Fibroblast of the aortic adventitia (primary cell): ENCODE results near the gene TM4SF18. TPM values are rescaled to one million over a fixed set of nuclear protein-coding genes. Genes with fewer than 3 reads are reported as not detected.
A peak's percentile ranks its signal among the peaks of the same experiment; 100 is the strongest.

Source experiments
- DNase-seq: peaks from one replicate; pipeline ENCODE4 v3.0.0-alpha.2; 2010; ENCODE audit warnings: low read depth
- H3K4me3 ChIP-seq: 2 replicates; pipeline ENCODE4 v1.5.1; 2011; ENCODE audit warnings: low read depth, mild to moderate bottlenecking, control low read depth, low read length, moderate library complexity
- total RNA-seq: library from RNA; depleted of rRNA; stranded (reverse); fragments of >200 nt; gene quantifications from 2 replicates; pipeline ENCODE4 v1.2.3, GENCODE V29; 2012; ENCODE audit warnings: low replicate concordance
- TF ChIP-seq, protein P1 (sequence below): IDR thresholded peaks from 2 replicates; pipeline ENCODE4 v1.5.1; 2011; ENCODE audit warnings: mild to moderate bottlenecking, low read length, control low read depth, inconsistent platforms; ENCODE audit not compliant: insufficient read depth

The TM4SF18 gene
- total RNA-seq, 1 donor: 0.27 TPM

- H3K4me3 ChIP-seq: no peak overlapping the region
- TF ChIP-seq, protein P1, sequence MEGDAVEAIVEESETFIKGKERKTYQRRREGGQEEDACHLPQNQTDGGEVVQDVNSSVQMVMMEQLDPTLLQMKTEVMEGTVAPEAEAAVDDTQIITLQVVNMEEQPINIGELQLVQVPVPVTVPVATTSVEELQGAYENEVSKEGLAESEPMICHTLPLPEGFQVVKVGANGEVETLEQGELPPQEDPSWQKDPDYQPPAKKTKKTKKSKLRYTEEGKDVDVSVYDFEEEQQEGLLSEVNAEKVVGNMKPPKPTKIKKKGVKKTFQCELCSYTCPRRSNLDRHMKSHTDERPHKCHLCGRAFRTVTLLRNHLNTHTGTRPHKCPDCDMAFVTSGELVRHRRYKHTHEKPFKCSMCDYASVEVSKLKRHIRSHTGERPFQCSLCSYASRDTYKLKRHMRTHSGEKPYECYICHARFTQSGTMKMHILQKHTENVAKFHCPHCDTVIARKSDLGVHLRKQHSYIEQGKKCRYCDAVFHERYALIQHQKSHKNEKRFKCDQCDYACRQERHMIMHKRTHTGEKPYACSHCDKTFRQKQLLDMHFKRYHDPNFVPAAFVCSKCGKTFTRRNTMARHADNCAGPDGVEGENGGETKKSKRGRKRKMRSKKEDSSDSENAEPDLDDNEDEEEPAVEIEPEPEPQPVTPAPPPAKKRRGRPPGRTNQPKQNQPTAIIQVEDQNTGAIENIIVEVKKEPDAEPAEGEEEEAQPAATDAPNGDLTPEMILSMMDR: no peak
- peak; percentile 85 for DNase-seq
These were observed 40.0 kb upstream of the TM4SF18 start for GRCh38 chr3:149373235-149374125.

GRCh38 chr3:149371723-149372114 lies 38.3 kb upstream of the TM4SF18 start:
- no peak for DNase-seq
- TF ChIP-seq, protein P1: no peak

GRCh38 chr3:149371001-149371722 lies 37.7 kb upstream of the TM4SF18 start:
- DNase-seq: no peak
- H3K4me3 ChIP-seq: no peak overlapping the region

More at GRCh38 chr3:149371723-149372114, 38.3 kb upstream of the TM4SF18 start:
- H3K4me3 ChIP-seq: no peak overlapping the region

DNA sequence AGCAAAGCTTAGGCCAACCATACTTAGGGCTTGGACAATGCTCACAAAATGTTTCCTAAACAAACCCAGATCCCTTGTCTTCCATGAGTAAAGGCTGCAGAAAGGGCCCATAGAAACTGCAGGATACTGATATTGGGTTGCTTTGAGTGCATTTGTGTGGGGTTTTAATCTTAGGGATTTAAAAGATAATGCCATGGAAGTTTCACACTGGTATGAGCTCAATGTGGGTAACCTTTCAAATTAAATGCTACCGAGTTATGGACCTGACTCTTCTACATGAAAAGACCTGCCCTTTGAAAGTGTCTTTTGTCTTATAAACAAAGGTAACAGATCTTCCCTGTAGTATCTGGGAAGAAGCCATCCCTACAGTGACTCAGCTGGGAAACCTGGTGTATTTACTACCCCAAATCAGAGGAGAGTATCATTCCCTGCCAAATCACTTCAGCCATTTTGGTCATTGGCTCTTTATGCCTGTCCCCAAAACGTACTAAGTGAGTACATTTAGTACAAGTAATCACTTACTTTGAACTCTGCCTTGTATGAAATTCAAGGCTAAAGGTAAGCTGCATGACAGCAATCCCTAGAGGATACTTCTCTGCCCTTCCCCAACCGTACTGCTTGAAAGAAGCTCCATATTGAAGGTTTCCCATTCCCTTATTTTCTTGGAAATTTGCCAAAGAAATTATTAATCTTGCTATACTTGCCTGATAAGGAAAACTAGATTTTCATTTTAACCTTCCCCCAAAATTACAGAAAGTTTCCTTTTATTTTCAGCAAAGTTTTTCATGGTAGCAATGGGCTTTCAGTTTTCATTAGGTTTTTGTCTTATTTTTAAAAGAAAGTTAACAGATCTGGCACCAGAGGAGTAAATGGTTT lies 36.8 kb upstream of the TM4SF18 start:
- no peak overlapping the region for H3K4me3 ChIP-seq
- DNase-seq: no peak
- TF ChIP-seq, protein P1: no peak

More at GRCh38 chr3:149371001-149371722, 37.7 kb upstream of the TM4SF18 start:
- TF ChIP-seq, protein P1: no peak

DNA sequence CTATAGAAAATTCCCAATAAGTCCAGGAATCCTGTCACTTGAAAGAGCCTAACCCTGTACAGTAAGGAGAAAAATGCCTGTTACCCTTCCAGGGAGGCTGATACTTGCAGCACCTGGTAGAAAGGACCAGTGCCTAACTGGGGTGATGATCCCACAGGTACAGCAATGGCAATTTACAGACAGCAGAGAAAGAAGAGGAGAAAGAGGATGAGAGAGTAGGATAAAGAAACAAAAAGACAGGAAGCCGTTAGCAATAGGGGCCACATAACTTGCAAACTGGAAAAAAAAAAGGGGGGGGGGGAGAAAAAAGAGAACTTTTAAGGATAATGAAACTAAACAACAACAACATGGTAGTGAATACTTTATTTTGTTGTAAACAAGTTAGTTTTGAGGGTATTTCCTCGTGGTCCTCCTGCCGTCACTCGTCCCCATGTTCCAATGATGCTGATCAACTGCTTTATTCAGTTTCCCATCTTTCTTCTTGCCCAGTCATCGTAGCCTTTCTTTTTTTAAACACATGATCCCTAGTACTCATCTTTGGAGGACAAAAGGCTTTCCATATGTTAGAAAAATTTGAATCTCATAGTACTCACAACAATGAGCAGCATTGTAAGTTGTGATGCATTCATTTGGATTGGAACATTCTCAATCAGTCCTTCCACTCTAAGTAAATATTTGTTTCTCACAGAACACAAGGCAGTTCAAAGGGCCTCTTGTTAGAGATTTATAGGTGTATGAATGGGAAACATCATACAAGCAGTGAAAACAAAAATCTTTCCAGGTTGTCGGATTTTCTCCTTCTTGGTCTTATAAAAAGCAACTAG lies 35.5 kb upstream of the TM4SF18 start:
- DNase-seq: no peak
- TF ChIP-seq, protein P1: no peak
- H3K4me3 ChIP-seq: no peak overlapping the region
